NT2/D1 (cell line): ENCODE measurements around the gene CTBP1.

Source experiments
- YY1 ChIP-seq: IDR thresholded peaks from 2 replicates; pipeline ENCODE4 v1.6.1; 2011; ENCODE audit not compliant: insufficient read length, insufficient read depth
- ZNF274 ChIP-seq: IDR thresholded peaks from 2 replicates; pipeline ENCODE4 v1.6.1; 2011; ENCODE audit warnings: mild to moderate bottlenecking, low read depth, low read length

DNA sequence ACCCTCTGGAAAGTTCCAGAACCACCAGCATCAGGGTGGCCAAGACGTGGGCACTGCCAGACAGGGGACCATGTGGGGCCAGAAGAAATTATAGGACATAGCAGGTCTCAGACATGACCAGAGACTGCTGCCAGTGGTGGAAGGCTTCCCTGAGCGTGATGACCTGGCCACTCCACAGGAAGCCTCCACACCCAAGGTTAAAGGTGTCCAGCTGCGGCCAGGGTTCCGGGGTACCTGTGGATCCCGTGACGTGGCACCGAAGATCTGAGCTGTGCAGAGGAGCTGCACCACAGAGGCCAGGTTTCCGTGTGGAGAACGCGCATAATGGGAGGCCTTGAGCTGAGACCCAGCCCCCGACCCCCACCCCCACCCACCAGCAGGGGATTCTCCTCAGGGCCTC, 16.4 kb upstream of the CTBP1 start:
- no peak for TF ChIP-seq ZNF274
- no peak for TF ChIP-seq YY1
